GM18907 (cell line): ENCODE data around the gene GAP43.

Experiments
- ATAC-seq: cut with Tn5 transposase; IDR thresholded peaks from one replicate; pipeline ENCODE4 v1.9.1; 2021; ENCODE audit warnings: mild to moderate bottlenecking, moderate library complexity; ENCODE audit not compliant: unreplicated experiment

GAP43 gene

DNA sequence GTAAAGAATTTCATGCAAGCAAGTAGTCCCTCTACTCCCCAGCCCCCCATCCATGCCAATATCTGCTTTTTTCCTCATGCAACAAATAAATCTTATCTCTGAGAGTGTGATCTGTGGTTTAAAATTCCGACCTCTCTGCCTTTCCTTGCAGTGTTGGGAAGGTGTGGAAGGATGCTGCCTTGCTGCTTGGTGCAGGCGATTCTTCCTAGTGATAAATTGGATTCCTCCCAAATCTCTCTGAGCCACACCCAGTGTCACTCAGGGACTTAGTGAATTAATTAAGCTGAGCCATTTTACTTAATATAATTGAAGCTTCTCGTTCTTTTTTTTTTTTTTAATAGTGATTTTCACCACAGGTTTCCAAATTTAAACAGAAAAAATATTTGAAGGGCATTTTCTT, 3.4 kb downstream of the GAP43 start:
- no peak for ATAC-seq

DNA sequence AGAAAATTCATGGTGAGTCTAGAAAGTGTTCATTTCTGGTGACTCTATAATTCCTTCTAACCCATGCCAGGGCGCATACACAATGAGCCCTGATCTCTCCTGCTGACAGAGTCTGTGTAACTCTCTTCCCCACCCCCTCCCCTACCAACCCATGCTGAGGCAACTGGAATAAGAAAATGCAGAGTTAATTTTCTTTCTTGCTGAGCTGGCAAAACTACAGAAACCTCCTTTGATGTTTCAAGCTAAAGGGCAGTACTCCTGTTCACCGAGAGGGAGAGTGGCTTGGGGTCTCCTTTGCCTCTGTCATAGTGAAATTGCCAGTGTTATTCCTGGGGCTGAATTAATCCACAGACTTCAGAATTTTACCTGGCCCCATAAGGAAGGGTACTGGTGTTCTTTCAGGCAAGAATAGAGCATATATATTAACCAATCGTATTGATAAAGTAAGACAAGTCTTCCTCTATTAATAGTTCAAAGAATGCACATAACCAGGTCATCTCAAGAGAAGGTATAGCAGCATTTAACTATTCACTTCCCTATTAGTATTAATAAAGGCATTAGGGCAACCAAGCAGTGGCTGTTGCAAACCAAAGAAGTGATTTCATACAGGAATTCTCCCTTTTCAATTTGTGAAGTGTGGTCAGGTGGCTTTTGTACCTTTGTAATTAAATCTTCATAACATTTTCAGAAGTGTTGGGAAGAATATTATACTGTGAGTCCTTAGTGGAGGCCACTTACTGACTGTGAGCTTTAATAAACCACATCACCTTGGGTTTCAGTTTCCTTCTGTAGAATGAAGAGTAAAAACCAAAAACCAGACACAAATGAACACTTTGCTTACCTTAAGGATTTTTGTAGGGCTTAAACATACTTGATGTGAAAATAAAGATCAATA, 4.1 kb downstream of the GAP43 start:
- peak; percentile 87 for ATAC-seq

DNA sequence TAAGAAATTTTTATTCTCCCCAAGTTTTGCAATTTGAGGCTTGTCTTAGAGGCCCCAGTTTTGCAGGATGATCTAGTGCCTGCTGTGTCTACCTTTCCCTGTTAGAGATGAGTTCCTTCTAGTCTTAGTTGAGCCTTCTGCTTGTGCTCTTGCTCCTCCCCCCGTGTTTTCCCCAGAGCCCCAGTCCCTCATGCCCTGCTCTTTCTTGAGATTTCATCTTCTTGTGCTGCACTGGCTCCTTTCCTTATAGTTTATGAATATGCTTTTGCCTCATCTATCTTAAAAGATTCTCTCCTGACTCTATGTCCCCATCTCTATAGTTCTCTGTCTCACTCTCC, 4.7 kb downstream of the GAP43 start:
- ATAC-seq: peak; percentile 50

DNA sequence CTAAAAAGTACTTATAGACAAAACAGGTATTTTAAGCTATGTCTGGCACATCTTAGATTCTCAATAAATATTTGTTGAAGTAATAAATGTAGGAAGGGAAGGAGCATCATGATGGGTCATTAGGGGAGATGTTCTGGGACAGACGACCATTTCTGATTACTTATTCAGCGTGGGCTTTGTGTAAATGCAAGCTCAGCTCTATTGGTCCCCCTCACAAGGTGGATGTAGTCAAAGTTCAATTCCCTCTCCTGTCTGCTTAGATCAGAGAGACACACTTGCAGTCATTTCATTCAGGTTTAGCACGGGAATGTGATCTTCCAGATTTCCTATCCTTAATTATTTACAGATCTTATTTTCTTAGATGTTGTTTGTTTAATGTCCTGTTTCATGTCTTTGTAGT, 7.5 kb downstream of the GAP43 start:
- ATAC-seq: no peak

DNA sequence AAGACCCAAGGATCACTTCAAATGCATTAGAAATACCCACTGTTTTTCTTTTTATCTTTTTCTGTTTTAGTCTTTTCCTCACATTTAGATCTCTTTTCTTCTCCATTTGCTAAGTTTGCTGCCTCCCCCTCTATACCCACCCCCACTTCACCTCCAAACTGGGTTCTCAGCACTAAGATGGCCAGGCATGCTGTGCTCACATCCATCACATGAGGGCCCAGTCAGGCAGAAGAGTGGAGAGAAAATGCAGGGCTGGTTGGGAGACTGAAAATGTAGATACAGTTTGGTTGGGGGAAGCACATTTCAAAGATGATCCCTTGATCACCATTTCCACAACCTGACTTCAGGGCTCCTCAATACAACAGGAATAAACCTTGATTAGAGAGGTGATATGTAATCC, 8.7 kb downstream of the GAP43 start:
- no peak for ATAC-seq

DNA sequence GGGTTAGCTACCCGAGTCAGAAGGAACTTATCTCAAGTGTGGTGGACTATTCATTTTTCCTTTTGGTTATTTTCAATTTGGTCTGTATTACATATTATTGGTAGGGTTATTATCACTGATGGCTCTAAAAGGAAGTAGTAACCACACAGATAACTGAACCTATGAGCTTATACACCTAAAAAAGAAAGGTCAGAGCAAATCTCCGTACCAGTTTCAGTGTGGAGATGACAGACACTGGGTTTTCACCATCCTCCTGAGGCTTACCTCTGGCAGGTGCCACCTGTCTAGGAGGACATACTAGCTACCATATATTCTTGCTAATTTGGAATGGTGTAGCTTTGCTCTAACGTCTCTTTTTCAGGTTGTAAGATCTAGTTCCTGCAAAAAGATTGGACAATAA, 10.2 kb downstream of the GAP43 start:
- ATAC-seq: no peak

DNA sequence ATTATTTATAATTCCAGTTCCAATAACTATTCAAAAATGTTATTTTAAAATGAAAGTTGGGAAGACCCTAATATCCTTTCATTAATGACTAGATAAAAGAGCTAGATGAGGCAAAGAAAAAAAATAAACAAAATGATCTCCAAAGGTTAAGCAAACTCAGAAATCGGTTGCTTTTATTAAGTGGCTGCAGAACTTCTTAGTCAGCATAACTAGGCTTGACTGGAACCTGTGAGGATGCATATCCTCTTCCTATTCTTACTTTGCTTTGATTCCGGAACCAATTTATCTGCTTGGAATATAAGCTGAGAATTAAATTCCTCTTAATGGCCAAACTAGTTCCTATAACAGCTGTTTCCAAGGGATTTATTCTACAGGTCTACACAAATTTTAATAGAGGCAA, 10.7 kb downstream of the GAP43 start:
- ATAC-seq: no peak

DNA sequence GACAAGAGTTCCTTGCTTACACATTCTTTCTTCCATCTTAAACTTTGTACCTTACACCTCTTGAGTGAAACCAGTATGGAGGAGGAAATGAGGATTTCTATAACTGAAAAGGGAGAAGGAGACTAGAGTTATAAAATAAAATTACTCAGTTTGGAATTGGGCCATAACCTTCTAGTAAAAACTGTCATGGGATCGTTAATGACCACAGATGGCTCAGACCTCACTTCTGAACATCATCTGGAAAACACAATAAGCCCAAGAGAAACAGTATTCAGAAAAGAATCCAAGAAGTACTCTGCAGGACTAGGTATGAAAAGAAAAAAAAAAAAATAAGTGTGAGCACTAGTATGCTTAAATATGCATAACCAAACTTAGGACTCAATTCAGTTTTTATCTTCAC, 12.1 kb downstream of the GAP43 start:
- no peak for ATAC-seq

DNA sequence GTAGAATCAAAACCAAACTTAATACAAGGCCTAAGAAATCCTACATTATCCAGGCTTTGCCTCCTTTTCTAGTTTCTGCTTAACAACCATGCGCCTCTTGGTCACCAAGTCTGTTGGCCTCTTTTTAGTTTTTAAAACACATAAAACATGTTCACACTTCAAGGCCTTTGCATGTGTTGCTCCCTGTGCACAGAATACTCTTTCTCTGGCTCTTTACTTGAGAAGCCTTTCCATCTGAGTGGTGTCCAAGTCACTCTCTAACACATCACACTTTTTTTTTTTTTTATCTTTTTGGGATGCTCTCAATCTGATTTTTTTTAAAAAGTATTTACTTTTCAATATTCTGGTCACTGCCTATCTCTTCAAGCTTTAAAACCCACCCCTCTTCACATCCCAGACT, 14.9 kb downstream of the GAP43 start:
- ATAC-seq: no peak

DNA sequence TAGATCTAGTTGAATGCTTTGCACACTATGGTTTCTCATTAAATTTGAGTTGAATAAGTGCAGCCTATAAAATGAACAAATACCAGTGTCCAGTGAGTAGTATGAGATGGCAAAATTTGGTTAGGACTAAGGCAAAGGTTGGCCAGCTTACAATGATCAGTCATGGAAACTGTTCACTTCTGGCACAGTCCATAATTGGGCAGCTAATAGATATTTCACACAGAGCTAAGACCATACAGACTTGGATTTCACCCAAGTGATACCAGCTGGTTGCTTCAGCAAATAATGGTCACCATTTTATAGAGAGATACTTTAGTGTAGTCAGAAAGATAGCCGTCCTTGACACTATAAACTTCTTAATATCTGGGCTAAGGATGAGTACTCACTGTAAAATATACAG, 15.7 kb downstream of the GAP43 start:
- no peak for ATAC-seq

DNA sequence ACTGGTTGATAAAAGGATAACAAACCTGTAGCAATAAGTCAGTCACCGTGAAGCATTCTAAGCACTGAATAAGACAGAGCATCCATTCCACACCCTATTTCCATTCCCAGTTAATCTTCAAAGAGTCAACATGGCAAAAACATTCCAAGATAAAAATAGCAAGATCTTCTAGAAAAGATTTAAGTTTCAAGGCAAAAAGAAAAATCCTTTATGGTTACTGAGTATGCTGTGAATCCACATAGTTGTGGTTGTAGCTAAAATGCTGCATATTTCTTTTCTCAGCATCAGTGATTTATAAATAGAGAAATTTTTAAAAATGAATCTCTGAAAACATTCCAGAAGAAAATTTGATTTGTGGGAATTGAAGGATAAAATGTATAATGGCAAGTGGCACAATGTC, 21.1 kb downstream of the GAP43 start:
- ATAC-seq: no peak

DNA sequence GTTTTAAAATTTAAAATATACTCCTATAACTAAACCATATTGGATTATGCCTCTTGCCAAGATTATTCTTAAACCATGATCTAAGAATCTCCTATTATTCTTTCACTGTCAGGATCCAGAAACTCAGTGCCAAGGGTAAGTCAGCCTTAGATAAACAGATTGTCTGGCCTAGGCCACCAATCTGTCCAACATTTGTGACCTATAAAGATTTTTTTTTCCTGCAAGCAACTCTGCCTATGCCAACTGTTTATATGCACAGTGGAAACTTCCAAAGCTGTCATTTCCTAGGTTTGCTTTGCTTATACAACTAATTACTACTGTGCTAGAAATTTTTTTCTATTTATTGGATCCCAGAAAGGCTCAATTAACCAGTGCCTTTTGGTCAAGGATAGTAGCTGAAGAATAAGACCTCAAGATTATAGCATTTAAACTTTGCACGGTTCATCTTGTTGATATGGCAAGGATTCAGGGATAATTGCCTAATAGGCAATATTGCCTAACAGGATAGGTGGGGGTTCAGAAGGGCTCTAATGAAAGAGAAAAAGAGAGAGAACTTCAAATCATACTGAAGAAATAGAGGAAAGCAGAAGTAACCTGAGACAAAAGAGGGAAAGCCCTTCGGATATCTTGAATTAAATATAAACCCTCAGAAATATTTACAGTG, 22.8 kb downstream of the GAP43 start:
- no peak for ATAC-seq

DNA sequence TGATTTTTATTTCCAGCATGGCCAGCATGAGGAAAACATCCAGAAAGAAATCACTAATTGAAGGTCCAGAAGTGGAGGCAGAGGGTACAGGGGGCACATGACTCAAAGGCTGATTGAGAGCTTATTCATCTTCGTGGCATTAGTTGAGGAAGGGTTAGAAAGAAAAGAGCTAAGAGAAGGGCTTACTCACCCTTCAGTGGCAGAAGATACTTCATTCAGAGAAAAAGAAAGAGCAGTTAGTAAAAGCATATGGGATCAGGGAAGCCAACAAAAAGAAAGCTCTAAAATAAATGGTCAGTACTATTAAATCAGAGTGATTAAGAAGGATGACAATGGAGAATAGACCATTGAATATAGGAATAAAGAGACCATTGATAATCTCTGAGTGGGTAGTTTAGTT, 25.2 kb downstream of the GAP43 start:
- no peak for ATAC-seq

DNA sequence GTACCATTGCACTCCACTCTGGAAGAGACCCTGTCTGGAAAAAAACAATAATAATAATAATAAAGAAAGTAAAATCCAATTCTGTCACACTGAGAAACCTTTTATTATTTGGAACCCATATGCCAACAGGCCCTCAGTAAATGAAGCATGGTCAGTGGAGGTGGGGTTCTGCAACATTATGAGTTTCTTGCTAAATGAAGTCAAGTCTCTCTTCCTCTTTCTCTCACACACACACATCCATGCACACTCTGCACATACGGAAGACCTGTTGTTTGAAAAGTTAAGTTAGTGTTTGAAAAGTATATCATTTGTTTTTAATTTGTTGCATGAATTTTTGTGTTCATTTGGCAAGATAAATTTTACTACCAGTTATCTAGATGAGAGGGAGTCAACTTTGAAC, 27.8 kb downstream of the GAP43 start:
- peak; percentile 56 for ATAC-seq

DNA sequence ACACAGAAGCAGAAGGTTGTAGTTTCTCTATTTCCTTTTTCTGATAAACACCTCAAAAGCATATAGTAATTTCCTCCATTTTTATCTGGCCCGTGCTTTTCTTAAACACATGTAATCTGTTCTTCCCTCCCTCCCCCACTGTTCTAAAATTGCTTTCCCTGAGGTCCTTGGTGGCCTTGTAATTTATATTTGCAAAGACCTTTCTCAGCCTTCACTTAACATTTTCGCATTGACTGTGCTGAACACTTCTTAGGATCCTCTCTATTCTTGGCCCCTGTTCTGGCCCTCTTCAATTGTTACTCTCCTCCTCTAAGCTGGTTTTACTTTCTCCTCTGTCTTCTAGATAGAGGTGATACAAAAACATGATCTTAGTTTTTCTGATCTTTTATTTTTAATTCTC, 28.3 kb downstream of the GAP43 start:
- ATAC-seq: no peak

DNA sequence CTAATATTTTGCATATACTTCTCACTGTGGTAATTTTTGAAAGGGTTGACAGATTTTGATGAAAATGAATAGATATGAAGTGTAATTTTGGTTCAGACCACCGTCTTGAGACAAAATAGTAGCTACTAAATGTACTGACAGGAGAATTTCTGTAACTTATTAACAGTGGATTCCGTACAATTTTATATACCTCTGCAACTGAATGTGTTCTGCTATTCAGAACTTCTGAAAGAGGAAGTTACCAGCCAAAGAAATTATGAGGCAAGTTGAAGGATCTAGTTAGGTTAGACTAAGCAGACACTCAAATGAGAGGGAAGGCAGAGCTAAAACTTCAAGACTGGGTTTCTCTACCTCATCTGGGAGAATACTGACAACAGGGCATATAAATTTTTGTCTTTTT, 29.4 kb downstream of the GAP43 start:
- peak; percentile 85 for ATAC-seq

DNA sequence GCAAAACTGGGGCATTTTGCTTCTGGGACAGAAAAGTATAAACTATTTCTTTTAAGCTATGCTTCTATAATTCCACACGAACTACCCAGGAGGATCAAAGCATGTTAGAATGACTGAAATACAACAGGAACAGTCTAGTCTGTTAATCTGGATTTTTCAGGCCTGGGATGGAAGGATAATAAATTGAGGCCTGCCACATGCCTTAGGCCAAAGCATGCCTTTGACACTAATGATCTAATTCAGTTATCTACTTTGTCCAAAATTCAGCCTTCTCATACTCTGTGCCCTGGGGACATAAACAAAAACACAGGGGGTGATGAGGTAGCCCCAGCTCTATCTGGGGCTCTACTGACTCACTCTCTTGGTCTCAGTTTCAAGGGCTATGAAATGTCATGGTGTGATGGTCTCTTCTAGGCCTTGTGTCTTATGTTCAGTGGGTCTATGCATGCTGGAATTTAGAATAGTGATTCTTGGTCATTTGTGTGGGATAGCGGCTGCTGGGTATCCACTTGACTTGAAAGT, 32.5 kb downstream of the GAP43 start:
- ATAC-seq: no peak

DNA sequence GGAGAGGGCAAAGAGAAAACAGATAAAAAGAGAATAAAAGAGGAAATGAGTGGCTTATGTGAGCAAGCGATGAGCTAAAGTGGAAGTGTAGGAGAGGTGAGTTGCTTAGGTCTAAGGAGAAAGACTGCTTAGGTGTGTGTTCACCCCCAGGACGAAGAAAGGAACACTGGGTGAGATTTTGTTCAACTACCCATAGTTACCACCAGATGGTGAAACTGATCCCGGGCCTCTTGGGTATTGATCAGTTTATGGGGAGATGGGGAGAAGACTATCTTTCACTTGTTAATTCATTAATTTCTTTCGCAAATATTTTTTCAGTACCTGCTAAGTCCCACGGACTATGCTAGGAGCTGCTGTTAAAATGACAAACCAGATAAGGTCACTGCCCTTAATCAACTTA, 33.9 kb downstream of the GAP43 start:
- no peak for ATAC-seq

DNA sequence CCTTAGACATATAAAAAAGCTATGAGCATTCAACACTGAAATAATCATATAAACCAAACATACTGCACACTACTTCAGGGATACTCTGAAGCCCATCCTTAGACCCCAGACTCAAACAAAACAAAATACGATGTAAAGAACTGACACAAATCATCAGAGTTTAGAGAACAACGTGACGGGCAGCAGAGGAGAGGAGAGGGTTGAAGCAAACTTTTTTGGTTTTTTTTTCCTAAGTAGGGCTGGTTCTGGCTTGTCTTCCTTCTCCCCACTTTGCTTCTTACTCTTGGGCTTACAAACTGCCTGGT, 34.7 kb downstream of the GAP43 start:
- ATAC-seq: no peak

DNA sequence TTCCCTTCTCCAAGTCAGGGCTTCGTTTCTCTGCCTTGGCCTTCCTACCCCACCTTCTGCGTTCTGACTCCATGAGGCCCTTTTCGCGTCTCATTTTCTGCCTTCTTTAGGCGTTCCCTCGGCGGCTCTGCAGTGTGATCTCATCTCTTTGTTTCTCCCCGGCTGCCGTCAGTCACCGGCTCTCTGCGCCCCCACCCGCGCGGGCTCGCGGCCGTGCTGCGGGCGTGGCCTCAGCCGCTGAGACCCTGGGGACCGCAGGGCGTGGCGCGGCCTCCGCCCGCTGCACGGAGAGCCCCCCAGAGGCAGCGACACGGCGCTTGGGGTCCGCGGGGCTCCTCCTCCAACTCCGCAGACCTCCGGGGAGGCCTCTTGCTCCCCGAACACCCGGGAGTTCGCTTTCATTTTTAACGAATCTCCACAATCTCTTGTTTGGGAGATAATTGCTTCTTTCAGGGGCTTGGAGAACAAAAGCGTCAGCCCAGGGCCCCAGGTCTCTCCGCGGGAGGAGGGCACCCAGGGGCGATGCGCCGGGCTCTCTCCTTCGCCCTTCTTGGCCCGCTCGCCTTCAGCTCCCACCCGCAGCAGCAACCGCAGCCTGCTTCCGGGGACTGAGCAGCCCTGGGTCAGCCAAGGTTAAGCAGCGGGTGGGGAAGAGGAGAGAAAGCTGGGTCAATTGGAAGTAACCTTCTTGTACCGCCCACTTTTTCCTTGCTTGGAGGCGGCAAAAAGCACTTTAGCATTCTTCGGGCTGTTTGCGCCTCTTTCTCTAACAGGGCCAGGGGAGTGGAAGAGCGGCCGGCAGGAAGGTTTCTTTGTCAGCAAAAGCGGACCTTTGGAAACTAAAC, 35.2 kb downstream of the GAP43 start:
- peak; percentile 93 for ATAC-seq
